ENCODE results near the gene NEFH. TPM values are rescaled to one million over a fixed set of nuclear protein-coding genes. Genes with fewer than 3 reads are reported as not detected.

The NEFH gene, protein sequence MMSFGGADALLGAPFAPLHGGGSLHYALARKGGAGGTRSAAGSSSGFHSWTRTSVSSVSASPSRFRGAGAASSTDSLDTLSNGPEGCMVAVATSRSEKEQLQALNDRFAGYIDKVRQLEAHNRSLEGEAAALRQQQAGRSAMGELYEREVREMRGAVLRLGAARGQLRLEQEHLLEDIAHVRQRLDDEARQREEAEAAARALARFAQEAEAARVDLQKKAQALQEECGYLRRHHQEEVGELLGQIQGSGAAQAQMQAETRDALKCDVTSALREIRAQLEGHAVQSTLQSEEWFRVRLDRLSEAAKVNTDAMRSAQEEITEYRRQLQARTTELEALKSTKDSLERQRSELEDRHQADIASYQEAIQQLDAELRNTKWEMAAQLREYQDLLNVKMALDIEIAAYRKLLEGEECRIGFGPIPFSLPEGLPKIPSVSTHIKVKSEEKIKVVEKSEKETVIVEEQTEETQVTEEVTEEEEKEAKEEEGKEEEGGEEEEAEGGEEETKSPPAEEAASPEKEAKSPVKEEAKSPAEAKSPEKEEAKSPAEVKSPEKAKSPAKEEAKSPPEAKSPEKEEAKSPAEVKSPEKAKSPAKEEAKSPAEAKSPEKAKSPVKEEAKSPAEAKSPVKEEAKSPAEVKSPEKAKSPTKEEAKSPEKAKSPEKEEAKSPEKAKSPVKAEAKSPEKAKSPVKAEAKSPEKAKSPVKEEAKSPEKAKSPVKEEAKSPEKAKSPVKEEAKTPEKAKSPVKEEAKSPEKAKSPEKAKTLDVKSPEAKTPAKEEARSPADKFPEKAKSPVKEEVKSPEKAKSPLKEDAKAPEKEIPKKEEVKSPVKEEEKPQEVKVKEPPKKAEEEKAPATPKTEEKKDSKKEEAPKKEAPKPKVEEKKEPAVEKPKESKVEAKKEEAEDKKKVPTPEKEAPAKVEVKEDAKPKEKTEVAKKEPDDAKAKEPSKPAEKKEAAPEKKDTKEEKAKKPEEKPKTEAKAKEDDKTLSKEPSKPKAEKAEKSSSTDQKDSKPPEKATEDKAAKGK
- under 1 TPM; 0.33 to 0.52 TPM for total RNA-seq

DNA sequence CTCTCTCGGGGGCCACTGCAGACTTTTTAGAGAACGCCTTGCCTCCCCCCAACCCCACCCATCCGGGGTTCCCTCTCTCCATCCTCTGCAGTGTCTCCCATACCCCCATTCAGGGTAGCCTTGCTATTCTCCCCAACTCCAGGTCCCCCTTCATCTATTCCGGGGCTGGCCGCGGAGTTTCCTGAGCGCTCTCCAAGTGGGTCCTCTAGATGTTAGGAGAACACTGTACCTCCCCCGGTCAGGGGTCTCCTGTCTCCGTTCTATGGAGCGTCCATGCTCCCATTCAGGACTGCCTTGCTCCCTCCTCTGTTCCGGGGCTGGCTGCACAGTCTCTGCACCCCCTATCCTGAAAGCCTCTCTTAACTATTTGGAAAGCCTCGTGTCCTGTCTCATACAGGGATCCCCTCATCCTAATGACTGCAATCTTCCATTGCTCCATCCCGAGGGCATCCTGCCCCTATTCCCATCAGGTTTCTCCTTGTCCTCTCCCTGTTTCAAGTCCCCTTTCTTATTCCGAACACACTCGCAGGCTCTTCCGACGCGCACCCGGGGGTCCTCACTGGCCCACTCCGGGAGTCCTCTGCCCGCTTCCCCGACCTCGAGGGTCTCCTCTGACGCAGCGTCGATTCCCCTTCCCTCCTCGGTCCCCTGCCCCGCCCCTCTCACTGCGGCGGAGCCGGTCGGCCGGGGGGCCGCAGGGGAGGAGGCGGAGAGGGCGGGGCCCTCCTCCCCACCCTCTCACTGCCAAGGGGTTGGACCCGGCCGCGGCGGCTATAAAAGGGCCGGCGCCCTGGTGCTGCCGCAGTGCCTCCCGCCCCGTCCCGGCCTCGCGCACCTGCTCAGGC lies at the start of gene NEFH:
Gene NEFH, plus strand, starts transcription at position 802 of the 845 bp plus-strand sequence. CDS start 45 bp downstream, outside the sequence.
- no peaks in the 10 kb centered on the region for H3K9me3 ChIP-seq
- WGBS, 2 donors = 11 to 12% methylated on average over 25 to 48 of the region's 48 CpGs
- H3K4me1 ChIP-seq = peaks cover 22% of the 10 kb centered on the region
- no peaks in the 10 kb centered on the region for H3K36me3 ChIP-seq (replicated peaks in 1 of 2; ENCODE audit: insufficient read depth in 1 of 2, low read depth in 2 of 2)
- DNase-seq (no peak), ATAC-seq (no peak)
- no peak within 1 kb of the TSS for H3K27ac ChIP-seq
- intact Hi-C loops (cut with DNase I) = no loop called here
- no peak within 1 kb of the TSS for H3K4me3 ChIP-seq
- peaks cover 7 to 28% of the 10 kb centered on the region in 2 donors for H3K27me3 ChIP-seq
- TF ChIP-seq POLR2A (IDR thresholded peaks at IDR 0.05) = no peak
- TF ChIP-seq, protein P1, sequence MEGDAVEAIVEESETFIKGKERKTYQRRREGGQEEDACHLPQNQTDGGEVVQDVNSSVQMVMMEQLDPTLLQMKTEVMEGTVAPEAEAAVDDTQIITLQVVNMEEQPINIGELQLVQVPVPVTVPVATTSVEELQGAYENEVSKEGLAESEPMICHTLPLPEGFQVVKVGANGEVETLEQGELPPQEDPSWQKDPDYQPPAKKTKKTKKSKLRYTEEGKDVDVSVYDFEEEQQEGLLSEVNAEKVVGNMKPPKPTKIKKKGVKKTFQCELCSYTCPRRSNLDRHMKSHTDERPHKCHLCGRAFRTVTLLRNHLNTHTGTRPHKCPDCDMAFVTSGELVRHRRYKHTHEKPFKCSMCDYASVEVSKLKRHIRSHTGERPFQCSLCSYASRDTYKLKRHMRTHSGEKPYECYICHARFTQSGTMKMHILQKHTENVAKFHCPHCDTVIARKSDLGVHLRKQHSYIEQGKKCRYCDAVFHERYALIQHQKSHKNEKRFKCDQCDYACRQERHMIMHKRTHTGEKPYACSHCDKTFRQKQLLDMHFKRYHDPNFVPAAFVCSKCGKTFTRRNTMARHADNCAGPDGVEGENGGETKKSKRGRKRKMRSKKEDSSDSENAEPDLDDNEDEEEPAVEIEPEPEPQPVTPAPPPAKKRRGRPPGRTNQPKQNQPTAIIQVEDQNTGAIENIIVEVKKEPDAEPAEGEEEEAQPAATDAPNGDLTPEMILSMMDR (IDR thresholded peaks at IDR 0.05) = no peak

DNA sequence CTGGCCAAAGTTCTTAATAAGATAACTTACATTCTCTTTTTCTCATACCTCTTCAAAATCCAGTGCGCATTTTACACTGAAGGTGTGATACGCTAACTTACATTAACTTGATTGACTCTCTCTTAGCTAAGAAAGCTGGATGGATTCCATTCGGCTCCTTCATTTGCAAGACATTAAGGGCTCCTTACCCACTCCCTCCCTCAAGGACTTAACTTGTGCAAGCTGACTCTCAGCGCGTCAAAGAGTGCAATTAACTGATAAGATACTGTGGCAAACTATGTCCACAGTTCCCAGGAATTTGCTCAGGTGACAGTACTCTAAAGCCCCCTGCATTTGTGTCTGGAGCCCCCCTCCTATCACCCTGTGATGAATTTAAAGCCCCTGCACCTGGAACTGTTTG lies 48.0 kb upstream of the NEFH start:
- Histone ChIP-seq H3K27ac (no peak overlapping the region), H3K36me3 (replicated peaks in 1 of 2; ENCODE audit: insufficient read depth in 1 of 2, low read depth in 2 of 2) (no peaks in the 10 kb centered on the region), H3K9me3 (no peaks in the 10 kb centered on the region), H3K27me3 (no peaks in the 10 kb centered on the region), H3K4me1 (no peaks in the 10 kb centered on the region), H3K4me3 (no peak overlapping the region)
- intact Hi-C loops (cut with DNase I) = no loop called here
- WGBS, 2 donors = 28 to 29% methylated on average over 5 of the region's 5 CpGs
- DNase-seq (no peak), ATAC-seq (no peak)
- TF ChIP-seq, protein P1 (IDR thresholded peaks at IDR 0.05) = no peak
- TF ChIP-seq POLR2A (IDR thresholded peaks at IDR 0.05) = no peak

DNA sequence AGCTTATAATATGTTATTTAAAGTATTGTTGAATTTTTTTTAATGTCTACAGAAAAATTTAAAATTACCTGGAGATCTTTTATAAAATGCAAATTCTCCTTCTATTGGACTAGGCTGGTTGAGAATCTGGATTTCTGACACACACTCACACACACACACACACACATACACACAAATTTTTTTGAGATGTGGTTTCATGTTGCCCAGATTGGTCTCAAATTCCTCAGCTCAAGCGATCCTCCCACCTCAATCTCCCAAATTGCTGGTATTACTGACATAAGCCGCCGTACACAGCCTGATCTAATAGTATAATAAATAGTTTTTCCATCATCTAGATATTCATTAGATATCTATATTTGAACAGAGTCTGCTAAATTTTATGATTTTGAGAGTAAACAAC lies 46.2 kb upstream of the NEFH start:
- ATAC-seq (no peak), DNase-seq (no peak)
- no peaks in the 10 kb centered on the region for H3K27me3 ChIP-seq
- no peaks in the 10 kb centered on the region for H3K36me3 ChIP-seq (replicated peaks in 1 of 2; ENCODE audit: insufficient read depth in 1 of 2, low read depth in 2 of 2)
- H3K27ac ChIP-seq = no peak overlapping the region
- intact Hi-C loops (cut with DNase I) = no loop called here
- WGBS, 2 donors = 89 to 91% methylated on average over 3 of the region's 3 CpGs
- TF ChIP-seq, protein P1 (IDR thresholded peaks at IDR 0.05) = no peak
- no peak for TF ChIP-seq POLR2A (IDR thresholded peaks at IDR 0.05)
- no peaks in the 10 kb centered on the region for H3K4me1 ChIP-seq
- no peak overlapping the region for H3K4me3 ChIP-seq
- no peaks in the 10 kb centered on the region for H3K9me3 ChIP-seq

DNA sequence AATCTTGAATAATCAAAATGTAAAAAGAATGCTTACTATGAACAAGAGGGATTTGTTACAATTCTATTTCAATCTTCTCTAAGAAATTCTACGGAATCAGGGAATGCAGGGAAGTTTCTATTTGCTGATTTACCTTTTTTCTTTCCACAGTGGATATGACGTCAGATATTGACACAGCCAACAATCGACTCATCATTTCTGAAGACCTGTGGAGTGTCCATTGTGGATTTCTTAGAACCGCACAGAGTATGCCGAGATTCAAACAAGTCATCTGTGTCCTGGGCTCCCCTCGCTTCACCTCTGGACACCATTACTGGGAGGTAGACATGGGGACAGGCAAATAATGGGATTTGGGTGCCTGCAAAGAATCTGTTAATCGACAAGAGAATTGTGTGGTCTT lies 45.7 kb upstream of the NEFH start:
- ATAC-seq (no peak), DNase-seq (no peak)
- no peak overlapping the region for H3K4me3 ChIP-seq
- no peaks in the 10 kb centered on the region for H3K36me3 ChIP-seq (replicated peaks in 1 of 2; ENCODE audit: insufficient read depth in 1 of 2, low read depth in 2 of 2)
- H3K27ac ChIP-seq = no peak overlapping the region
- H3K27me3 ChIP-seq = no peaks in the 10 kb centered on the region
- intact Hi-C loops (cut with DNase I) = no loop called here
- no peaks in the 10 kb centered on the region for H3K4me1 ChIP-seq
- 75 to 77% methylated on average over 7 of the region's 7 CpGs for WGBS, 2 donors
- no peak for TF ChIP-seq POLR2A (IDR thresholded peaks at IDR 0.05)
- TF ChIP-seq, protein P1 (IDR thresholded peaks at IDR 0.05) = no peak
- H3K9me3 ChIP-seq = no peaks in the 10 kb centered on the region

All from body of pancreas (tissue), 4 donors.